ENCODE measurements around the gene STX4.

DNA sequence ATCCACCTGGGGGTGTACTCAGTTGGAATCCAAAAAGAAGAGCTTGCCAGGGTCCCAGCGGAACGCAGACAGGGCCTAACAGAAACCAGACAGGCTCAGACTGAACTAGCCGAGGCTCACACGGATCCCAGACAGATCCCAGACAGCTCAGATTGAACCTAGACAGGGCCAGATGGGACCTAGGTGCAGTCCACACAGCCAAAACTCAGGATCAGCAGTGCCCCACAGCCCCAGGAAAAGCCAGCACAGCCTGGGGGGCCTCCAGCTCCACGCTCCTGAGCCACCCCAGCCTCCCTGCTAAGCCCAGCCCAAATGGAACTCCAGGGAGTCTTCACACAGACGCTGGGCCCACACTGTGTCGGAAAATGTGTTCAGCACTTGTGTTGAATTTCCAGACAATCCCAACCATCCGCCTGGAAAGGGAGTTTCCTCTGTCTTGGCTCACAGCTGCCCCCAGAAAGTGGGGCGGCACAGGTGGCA, 30.5 kb upstream of the STX4 start:
- no peak for TF ChIP-seq POLR2A (IDR thresholded peaks at IDR 0.05)
- TF ChIP-seq, protein P1, sequence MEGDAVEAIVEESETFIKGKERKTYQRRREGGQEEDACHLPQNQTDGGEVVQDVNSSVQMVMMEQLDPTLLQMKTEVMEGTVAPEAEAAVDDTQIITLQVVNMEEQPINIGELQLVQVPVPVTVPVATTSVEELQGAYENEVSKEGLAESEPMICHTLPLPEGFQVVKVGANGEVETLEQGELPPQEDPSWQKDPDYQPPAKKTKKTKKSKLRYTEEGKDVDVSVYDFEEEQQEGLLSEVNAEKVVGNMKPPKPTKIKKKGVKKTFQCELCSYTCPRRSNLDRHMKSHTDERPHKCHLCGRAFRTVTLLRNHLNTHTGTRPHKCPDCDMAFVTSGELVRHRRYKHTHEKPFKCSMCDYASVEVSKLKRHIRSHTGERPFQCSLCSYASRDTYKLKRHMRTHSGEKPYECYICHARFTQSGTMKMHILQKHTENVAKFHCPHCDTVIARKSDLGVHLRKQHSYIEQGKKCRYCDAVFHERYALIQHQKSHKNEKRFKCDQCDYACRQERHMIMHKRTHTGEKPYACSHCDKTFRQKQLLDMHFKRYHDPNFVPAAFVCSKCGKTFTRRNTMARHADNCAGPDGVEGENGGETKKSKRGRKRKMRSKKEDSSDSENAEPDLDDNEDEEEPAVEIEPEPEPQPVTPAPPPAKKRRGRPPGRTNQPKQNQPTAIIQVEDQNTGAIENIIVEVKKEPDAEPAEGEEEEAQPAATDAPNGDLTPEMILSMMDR (IDR thresholded peaks at IDR 0.05) = no peak

All from esophagus squamous epithelium (tissue), 4 donors.